Activated gamma-delta T cell (primary cell): Measurements from ENCODE around the gene SOX2.

Experiments used
- DNase-seq: peaks from one replicate; lab custom pipeline; 2025; lab: John Stamatoyannopoulos, UW

Gene SOX2

GRCh38 chr3:181722766-181723425, 11.2 kb downstream of the SOX2 start:
- no peak for DNase-seq

GRCh38 chr3:181723625-181724191, 12.0 kb downstream of the SOX2 start:
- no peak for DNase-seq

- no peak for DNase-seq
Measured at GRCh38 chr3:181724192-181724965, 12.7 kb downstream of the SOX2 start.

- no peak for DNase-seq
Measured at GRCh38 chr3:181725131-181725731, 13.5 kb downstream of the SOX2 start.

- DNase-seq, result no peak
Measured at GRCh38 chr3:181725830-181726229, 14.1 kb downstream of the SOX2 start.

- DNase-seq, result no peak
Measured at GRCh38 chr3:181726351-181727330, 14.9 kb downstream of the SOX2 start.

- DNase-seq, result no peak
Measured at GRCh38 chr3:181727341-181728032, 15.8 kb downstream of the SOX2 start.

- no peak for DNase-seq
Measured at GRCh38 chr3:181728470-181729340, 17.0 kb downstream of the SOX2 start.

GRCh38 chr3:181729341-181729869, 17.7 kb downstream of the SOX2 start:
- no peak for DNase-seq

GRCh38 chr3:181730316-181730715, 18.6 kb downstream of the SOX2 start:
- DNase-seq, result no peak

GRCh38 chr3:181730934-181731333, 19.2 kb downstream of the SOX2 start:
- DNase-seq, result no peak

- no peak for DNase-seq
Measured at GRCh38 chr3:181735911-181736310, 24.2 kb downstream of the SOX2 start.

- DNase-seq, result no peak
Measured at GRCh38 chr3:181738551-181738950, 26.8 kb downstream of the SOX2 start.

GRCh38 chr3:181739628-181740027, 27.9 kb downstream of the SOX2 start:
- no peak for DNase-seq

GRCh38 chr3:181741417-181741816, 29.7 kb downstream of the SOX2 start:
- no peak for DNase-seq

- DNase-seq, result no peak
Measured at GRCh38 chr3:181752202-181752671, 40.5 kb downstream of the SOX2 start.

- no peak for DNase-seq
Measured at GRCh38 chr3:181753391-181753790, 41.7 kb downstream of the SOX2 start.

GRCh38 chr3:181755959-181756358, 44.2 kb downstream of the SOX2 start:
- DNase-seq, result no peak

GRCh38 chr3:181756645-181757297, 45.0 kb downstream of the SOX2 start:
- DNase-seq, result no peak
